HG03571 (cell line): Measurements from ENCODE around the gene OTUB1.
A peak's percentile ranks its signal among the peaks of the same experiment; 100 is the strongest.
"Not testable (repeated sequence)": the region's sequence is repeated elsewhere in the genome, so short reads cannot be mapped to it uniquely, and the experiment has no call there.

Source experiments
- ATAC-seq: cut with Tn5 transposase; IDR thresholded peaks from one replicate; pipeline ENCODE4 v1.9.1; 2021; ENCODE audit not compliant: unreplicated experiment

The OTUB1 gene

GRCh38 chr11:63986156-63986931, at the start of gene OTUB1:
Gene OTUB1 (plus strand): TSS chr11:63986438. CDS start chr11:63986457, 19 bp downstream.
- ATAC-seq: peak; percentile 75

GRCh38 chr11:63937713-63938478, 48.3 kb upstream of the OTUB1 start:
- no peak for ATAC-seq

- peak; percentile 82 for ATAC-seq
Measured at GRCh38 chr11:63938479-63939396, 47.5 kb upstream of the OTUB1 start, which contains the start of gene NAA40. Gene NAA40 (plus strand): TSS chr11:63939002. CDS start chr11:63939097, 95 bp downstream.

- no peak for ATAC-seq
Measured at GRCh38 chr11:63939397-63939891, 46.8 kb upstream of the OTUB1 start.

- no peak for ATAC-seq
Measured at GRCh38 chr11:63940786-63941185, 45.5 kb upstream of the OTUB1 start.

GRCh38 chr11:63941901-63942300, 44.3 kb upstream of the OTUB1 start:
- ATAC-seq: no peak

- ATAC-seq: no peak
Measured at GRCh38 chr11:63942803-63943202, 43.4 kb upstream of the OTUB1 start.

GRCh38 chr11:63944987-63945386, 41.3 kb upstream of the OTUB1 start:
- ATAC-seq: no peak

- no peak for ATAC-seq
Measured at GRCh38 chr11:63945477-63946163, 40.6 kb upstream of the OTUB1 start.

GRCh38 chr11:63951779-63952536, 34.3 kb upstream of the OTUB1 start:
- ATAC-seq: no peak

- ATAC-seq: no peak
Measured at GRCh38 chr11:63952570-63952969, 33.7 kb upstream of the OTUB1 start.

GRCh38 chr11:63958008-63958407, 28.2 kb upstream of the OTUB1 start:
- ATAC-seq: no peak

- no peak for ATAC-seq
Measured at GRCh38 chr11:63961608-63962412, 24.4 kb upstream of the OTUB1 start.

- not testable (repeated sequence) for ATAC-seq
Measured at GRCh38 chr11:63963895-63964294, 22.3 kb upstream of the OTUB1 start.

- ATAC-seq: no peak
Measured at GRCh38 chr11:63966444-63966843, 19.8 kb upstream of the OTUB1 start.

GRCh38 chr11:63969461-63969860, 16.8 kb upstream of the OTUB1 start:
- no peak for ATAC-seq

GRCh38 chr11:63970902-63971301, 15.3 kb upstream of the OTUB1 start:
- no peak for ATAC-seq

GRCh38 chr11:63973912-63974258, 12.4 kb upstream of the OTUB1 start:
- not testable (repeated sequence) for ATAC-seq
